Tibial nerve (tissue), 4 donors: ENCODE results near the gene CFAP61.

Experiments
- CTCF ChIP-seq, 5 experiments: fragments of 200-600 bp in 3 of 5; fragments of 450-650 bp in 2 of 5; sonication (generic) in 3 of 5; IDR thresholded peaks; one replicate each; pipeline ENCODE4 v1.5.1; 2016 to 2019; ENCODE audit warnings: antibody characterized with exemption in 5 of 5, mild to moderate bottlenecking in 3 of 5, moderate library complexity in 2 of 5
- EP300 ChIP-seq, 2 donors: sonication (generic); formaldehyde crosslinking; IDR thresholded peaks; one replicate each; pipeline ENCODE4 v1.6.1; 2017; ENCODE audit warnings: antibody characterized with exemption in 2 of 2, mild to moderate bottlenecking in 1 of 2
- POLR2A ChIP-seq, 2 donors: fragments of 450-650 bp; IDR thresholded peaks; one replicate each; pipeline ENCODE4 v1.6.1; 2017; ENCODE audit warnings: antibody characterized with exemption in 2 of 2, mild to moderate bottlenecking in 2 of 2, moderate library complexity in 2 of 2

DNA sequence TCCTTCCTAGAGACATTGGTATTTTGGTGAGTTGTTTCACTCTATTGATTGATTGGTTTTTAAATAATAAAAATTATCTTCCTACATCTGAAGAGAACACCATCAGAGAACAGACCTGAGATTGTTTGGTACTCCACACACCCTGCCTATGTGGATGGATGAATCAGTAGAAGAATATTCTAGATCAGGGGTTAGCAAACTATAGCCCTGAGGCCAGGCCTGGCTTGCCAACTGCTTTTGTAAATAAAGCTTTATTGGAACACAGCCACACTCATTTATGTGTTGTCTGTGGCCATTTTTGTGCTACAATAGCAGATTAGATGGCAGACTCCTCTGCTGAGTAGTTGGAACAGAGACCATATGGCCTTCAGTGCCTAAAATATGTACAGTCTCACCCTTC is 176.0 kb downstream of the CFAP61 start:
- no peak for TF ChIP-seq CTCF (IDR thresholded peaks at IDR 0.05)
- TF ChIP-seq POLR2A (IDR thresholded peaks at IDR 0.05), result no peak
- TF ChIP-seq EP300 (IDR thresholded peaks at IDR 0.05), result no peak
